Prostate gland (tissue), 2 donors: ENCODE measurements around the gene ANO3.

ENCODE experiments used
- CTCF ChIP-seq, 4 experiments: fragments of 200-600 bp in 2 of 4; fragments of 450-650 bp in 2 of 4; sonication (generic) in 2 of 4; IDR thresholded peaks; 1 replicate in 3 of 4; 2 replicates in 1 of 4; pipeline ENCODE4 v1.5.1; 2016 to 2019; ENCODE audit warnings: antibody characterized with exemption in 4 of 4, mild to moderate bottlenecking in 2 of 4, moderate library complexity in 2 of 4
- POLR2A ChIP-seq: fragments of 450-650 bp; IDR thresholded peaks from one replicate; pipeline ENCODE4 v1.6.1; 2016; ENCODE audit warnings: antibody characterized with exemption, mild to moderate bottlenecking
- POLR2AphosphoS5 ChIP-seq: sonication (generic); formaldehyde crosslinking; IDR thresholded peaks from one replicate; pipeline ENCODE4 v1.6.1; 2017; ENCODE audit warnings: antibody characterized with exemption

- TF ChIP-seq POLR2AphosphoS5 (no peak), CTCF (IDR thresholded peaks at IDR 0.05) (no peak), POLR2A (no peak)
Observed at GRCh38 chr11:26599425-26599824, 267.5 kb downstream of the ANO3 start.
